Activated effector memory CD4-positive, alpha-beta T cell treated with anti-CD3 and anti-CD28 coated beads, Interleukin-2, amount 50 U/mL, for 16 hours (primary cell): ENCODE results near the gene ARHGDIG.
"Not testable (repeated sequence)": the region's sequence is repeated elsewhere in the genome, so short reads cannot be mapped to it uniquely, and the experiment has no call there.

Experiments used
- DNase-seq: peaks from one replicate; pipeline ENCODE4 v3.0.0-alpha.2; 2020

Gene ARHGDIG

GRCh38 chr16:264440-264951 lies 15.9 kb upstream of the ARHGDIG start:
- DNase-seq: no peak

- DNase-seq: no peak
These were observed 15.3 kb upstream of the ARHGDIG start for GRCh38 chr16:265002-265529.

GRCh38 chr16:265711-266110 lies 14.7 kb upstream of the ARHGDIG start:
- DNase-seq: peak; percentile 69

- DNase-seq: no peak
These were observed 13.9 kb upstream of the ARHGDIG start for GRCh38 chr16:266258-267164.

GRCh38 chr16:267562-267961 lies 12.8 kb upstream of the ARHGDIG start:
- DNase-seq: not testable (repeated sequence)

- DNase-seq: no peak
These were observed 12.0 kb upstream of the ARHGDIG start for GRCh38 chr16:268141-269053.

- DNase-seq: no peak
These were observed 11.2 kb upstream of the ARHGDIG start for GRCh38 chr16:269061-269796.

GRCh38 chr16:270381-271255 lies 9.8 kb upstream of the ARHGDIG start:
- DNase-seq: no peak

GRCh38 chr16:272633-273546 lies 7.5 kb upstream of the ARHGDIG start:
- DNase-seq: no peak

- DNase-seq: no peak
These were observed 6.6 kb upstream of the ARHGDIG start for GRCh38 chr16:273547-274421.

- no peak for DNase-seq
These were observed 5.2 kb upstream of the ARHGDIG start for GRCh38 chr16:275041-275641.

- no peak for DNase-seq
These were observed 4.6 kb upstream of the ARHGDIG start, which contains the start of gene RGS11 for GRCh38 chr16:275786-276232. Gene RGS11, minus strand, starts transcription at chr16:275944. Its CDS starts 33 bp downstream, at chr16:275911.

- DNase-seq: no peak
These were observed 3.8 kb upstream of the ARHGDIG start for GRCh38 chr16:276426-277077.

- DNase-seq: peak; percentile 68
These were observed 1.5 kb upstream of the ARHGDIG start for GRCh38 chr16:278863-279366.

GRCh38 chr16:279531-279930 lies 860 bp upstream of the ARHGDIG start:
- no peak for DNase-seq

GRCh38 chr16:280005-280460 lies 358 bp upstream of the ARHGDIG start:
- no peak for DNase-seq

- DNase-seq: no peak
These were observed 734 bp downstream of the ARHGDIG start for GRCh38 chr16:280991-281659.
